Ureter (tissue), 1 donor: Measurements from ENCODE around the gene IGSF21. TPM values are rescaled to one million over a fixed set of nuclear protein-coding genes. Genes with fewer than 3 reads are reported as not detected.
"Not testable (repeated sequence)": the region's sequence is repeated elsewhere in the genome, so short reads cannot be mapped to it uniquely, and the experiment has no call there.

Experiments used
- DNase-seq: peaks from one replicate; pipeline ENCODE4 v3.0.0-alpha.2; 2020; ENCODE audit warnings: low spot score
- total RNA-seq: library from RNA; stranded (reverse); gene quantifications from one replicate; pipeline ENCODE4 v1.2.4, GENCODE V29; 2023
- donor health status: DM: yes; HTN: yes; CAD: no.

The IGSF21 gene
- total RNA-seq, 1 donor from 2014 or later: 6.6 TPM

DNA sequence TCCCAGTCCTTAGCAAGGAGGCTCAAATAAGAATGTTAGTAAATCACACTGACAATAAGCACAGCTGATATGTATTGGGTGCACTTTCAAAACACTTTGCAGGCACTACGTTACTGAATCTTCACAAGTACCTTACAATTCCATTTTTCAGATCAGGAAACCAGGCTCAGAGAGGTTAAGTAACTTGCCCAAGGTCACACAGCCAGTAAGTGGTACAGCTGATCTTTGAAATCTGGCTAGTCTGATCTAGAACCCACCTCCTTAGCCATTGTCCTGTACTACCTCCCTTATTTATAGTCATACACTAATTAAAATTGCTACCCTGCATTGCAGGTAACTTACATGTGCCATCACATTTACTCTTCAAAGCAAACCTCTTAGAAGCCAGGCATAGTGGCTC, 251.0 kb downstream of the IGSF21 start:
- no peak for DNase-seq

DNA sequence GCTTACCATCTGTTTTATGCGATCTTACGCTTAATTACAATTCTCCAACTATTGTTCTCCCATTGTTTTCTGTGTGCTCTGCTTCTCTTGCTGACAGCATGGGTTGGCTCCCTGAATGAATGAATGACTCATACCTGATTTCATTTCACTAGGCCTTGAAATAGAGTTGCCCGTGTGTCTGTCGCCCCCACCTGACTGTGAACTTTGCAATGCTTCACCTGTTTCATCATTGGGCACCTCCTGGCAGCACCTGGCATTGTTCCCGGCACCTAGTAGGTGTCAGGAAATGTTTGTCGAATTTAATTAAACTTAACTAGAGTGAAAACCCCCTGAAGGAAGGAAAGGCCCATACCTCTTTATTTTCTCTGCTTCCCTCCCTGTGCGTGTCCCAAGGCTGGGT, 252.7 kb downstream of the IGSF21 start:
- no peak for DNase-seq

DNA sequence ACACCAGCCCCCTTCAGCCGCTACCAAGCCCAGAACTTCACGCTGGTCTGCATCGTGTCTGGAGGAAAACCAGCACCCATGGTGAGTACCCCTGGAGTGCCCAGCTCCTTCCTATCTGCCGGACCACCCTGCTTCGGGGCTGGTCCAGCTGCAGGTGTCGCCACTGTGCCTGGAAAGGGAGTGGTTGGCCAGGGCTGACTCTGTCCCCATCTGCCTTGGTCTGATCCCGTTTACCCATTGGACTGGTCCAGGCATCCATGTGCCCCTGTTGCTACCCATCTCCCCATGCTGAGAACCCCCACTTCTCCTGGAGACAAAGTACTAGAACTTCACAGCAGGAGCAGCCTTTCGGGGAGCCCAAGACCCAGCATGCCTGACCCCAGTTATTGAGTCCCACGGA, 254.6 kb downstream of the IGSF21 start:
- no peak for DNase-seq

DNA sequence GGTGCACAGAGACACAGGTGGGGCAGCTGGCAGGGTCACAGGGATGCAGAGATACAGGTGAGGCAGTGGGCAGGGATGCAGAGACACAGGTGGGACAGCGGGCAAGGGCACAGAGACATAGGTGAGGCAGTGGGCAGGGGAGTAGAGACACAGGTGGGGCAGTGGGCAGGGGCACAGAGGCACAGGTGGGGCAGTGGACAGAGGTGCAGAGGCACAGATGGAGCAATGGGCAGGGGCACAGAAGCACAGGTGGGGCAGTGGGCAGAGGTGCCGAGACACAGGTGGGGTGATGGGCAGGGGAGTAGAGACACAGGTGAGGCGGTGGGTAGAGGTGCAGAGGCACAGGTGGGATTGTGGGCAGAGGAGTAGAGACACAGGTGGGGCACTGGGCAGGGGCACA, 255.8 kb downstream of the IGSF21 start:
- DNase-seq: no peak

DNA sequence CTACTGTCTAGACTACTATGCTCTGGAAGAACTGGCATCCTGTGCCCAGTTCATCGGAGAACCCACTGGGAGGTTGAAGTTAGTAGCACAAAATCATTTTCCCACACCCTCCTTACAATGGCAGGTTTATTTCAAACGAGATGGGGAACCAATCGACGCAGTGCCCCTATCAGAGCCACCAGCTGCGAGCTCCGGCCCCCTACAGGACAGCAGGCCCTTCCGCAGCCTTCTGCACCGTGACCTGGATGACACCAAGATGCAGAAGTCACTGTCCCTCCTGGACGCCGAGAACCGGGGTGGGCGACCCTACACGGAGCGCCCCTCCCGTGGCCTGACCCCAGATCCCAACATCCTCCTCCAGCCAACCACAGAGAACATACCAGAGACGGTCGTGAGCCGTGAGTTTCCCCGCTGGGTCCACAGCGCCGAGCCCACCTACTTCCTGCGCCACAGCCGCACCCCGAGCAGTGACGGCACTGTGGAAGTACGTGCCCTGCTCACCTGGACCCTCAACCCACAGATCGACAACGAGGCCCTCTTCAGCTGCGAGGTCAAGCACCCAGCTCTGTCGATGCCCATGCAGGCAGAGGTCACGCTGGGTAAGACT, 257.6 kb downstream of the IGSF21 start:
- DNase-seq: no peak

DNA sequence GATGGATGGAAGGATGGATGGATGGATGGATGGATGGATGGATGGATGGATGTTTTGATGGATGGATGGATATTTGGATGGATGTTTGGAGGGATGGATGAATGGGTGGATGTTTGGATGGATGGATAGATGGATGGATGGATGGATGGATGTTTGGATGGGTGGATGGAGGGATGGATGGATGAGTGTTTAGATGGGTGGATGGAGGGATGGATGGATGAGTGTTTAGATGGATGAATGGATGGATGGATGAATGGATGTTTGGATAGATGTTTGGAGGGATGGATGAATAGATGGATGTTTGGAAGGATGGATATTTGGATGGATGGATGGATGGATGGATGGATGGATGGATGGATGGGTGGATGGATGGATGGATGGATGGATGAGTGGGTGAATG, 264.9 kb downstream of the IGSF21 start:
- DNase-seq: not testable (repeated sequence)

DNA sequence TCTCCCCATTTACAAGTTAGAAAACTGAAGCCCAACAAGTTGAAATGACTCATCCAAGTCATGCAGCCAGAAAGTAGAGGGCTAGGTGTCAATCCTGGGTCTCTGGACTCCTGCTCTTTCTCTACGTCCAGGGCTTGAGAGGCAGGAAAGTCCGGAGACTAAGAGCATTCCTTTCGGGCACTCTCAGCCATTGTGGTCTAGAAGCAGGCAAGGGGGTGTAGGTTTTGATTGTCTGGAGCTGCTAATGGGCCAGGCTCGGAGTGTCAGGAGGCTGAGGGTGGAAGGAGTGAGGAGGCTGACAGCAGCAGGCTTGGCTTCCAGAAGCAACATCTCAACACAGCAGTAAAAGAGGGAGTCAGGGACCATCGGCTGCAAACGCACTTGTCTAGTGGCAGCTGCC, 265.6 kb downstream of the IGSF21 start:
- DNase-seq: no peak

DNA sequence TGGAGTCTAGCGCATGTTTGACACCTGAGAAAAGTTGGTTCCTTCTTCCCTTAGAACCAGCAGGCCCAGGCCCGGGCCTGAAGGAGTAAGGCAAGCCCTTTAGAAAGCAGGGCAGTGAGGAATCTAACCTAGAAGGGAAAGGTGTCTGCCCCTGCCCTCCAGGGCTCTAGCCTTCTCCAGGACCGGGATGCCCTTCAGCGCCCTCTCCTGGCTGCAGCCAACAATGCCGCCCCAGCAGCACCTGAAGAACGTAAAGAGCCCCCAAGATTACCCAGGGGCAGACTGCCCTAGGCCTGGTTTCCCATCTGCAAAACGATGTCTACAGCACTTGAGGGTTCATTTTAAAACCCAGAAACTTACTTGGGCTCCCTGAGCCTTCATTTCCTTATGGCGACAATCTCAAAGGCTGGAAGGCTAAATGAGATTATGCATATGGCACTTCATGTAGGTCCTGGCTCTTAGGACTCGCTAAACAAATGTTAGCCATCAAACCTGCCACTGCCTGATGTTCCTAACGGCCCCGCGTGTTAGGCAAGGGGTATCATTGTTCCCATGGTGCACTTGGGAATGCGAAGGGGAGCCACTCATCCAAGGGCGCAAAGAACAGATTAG, 266.4 kb downstream of the IGSF21 start:
- DNase-seq: no peak

DNA sequence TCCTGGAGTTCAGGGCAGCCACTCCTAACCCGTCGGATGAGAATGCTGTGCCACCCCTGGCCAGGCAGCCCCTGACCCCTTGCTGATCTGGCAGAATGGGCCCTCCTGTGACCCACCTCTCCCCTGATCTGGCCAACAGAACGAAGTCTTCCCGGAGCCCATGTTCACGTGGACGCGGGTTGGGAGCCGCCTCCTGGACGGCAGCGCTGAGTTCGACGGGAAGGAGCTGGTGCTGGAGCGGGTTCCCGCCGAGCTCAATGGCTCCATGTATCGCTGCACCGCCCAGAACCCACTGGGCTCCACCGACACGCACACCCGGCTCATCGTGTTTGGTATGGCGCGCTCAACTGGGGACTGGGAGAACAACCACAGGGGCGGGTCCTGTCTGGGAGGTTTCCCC, 269.1 kb downstream of the IGSF21 start:
- DNase-seq: no peak

DNA sequence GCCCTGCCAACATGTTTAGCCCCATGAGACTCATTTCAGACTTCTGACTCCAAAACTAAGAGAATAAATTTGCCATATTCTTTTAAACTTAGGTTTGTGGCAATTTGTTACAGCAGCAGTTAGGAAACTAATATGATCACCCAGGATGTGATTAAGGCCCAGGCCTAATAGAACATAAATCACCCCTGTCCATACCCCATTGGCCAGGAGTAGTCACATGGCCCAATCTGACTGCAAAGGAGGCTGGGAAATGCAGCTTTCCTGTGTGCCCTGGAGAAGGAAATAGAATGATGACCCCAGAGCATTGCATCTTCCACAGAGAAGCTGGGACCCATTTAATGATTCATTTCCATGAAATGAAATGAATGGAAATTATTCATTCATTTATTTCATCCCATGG, 272.7 kb downstream of the IGSF21 start:
- DNase-seq: no peak

DNA sequence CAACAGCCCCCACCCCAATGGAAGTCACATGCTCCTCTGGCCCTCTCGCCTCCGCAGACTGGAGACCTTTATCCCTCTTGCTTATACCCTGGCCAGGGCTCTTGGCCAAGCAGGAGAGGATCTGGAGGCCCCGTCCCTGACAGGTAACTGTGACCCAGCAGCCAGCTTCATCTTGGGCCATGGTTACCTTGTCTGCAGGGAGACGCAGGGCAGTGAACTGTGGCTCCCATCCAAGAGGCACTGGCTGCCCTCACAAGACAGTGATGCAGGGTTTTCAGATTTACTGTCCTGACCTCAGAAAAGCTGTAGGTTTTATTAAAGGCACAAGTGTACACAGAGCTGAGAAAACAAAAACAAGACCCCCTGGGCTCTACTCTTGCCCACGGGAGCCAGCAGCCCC, 276.5 kb downstream of the IGSF21 start:
- DNase-seq: no peak

DNA sequence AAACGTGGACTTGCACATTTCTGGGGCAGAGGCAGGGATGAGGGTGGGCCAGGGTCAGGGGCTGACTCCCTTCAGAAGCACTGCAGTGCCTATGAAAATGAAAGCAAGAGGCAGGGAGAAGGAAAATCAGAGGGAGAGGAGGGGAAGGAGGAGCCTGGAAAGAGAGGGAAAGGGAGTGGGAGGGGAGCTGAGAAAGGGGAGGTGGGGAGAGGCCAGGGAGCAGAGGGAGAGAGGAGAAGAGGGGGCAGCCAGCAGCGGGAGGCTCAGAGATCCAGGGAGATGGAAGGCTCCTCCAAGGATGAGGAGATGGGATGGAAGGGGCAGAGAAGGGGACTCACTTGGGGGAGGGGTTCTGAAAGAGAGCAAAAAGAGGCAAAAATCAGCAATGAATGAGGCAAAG, 276.9 kb downstream of the IGSF21 start:
- no peak for DNase-seq

DNA sequence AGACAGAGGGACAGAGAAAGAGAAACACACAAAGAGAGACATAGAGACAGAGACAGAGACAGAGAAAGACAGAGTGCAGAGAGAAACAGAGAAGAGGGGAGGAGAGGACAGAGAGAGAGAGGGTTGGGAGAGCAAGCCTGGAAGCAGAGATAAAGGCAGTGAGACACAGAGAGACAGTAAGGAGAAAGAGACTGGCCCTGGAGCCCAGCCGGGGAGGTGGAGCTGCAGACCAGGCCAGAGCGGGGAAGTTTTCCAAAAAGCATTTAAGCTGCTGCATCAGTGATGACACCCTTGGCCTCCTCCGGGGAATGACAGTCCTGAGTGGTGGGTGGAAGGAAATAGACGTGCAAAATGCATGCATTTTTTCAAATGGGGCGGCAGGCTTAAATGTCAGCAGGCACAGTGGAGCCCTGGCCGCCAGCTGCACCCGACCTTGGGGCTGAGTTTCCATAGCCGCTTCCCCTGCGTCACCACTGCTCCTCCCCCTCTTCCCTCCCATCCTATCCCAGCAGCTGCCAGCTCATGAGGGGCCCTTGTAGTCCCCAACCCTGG, 277.7 kb downstream of the IGSF21 start:
- DNase-seq: peak; percentile 45

DNA sequence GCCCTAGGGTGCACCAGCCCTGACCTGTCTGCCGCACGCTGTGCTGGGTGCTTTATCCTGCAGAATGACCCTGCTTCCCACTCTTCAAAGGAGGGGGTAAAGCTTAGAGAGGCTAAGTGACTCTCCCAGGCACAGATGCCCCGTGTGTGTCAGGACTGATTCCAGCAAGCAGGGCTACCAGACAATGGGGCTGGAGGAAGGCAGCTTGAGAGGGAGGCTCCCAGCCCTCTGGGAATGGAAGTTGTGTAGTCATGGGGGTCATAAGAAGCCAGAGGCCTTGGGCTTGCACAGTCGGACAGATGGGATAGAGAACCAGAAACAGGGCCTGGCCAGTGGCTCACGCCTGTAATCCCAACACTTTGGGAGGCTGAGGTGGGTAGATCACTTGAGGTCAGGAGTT, 279.0 kb downstream of the IGSF21 start:
- DNase-seq: no peak

DNA sequence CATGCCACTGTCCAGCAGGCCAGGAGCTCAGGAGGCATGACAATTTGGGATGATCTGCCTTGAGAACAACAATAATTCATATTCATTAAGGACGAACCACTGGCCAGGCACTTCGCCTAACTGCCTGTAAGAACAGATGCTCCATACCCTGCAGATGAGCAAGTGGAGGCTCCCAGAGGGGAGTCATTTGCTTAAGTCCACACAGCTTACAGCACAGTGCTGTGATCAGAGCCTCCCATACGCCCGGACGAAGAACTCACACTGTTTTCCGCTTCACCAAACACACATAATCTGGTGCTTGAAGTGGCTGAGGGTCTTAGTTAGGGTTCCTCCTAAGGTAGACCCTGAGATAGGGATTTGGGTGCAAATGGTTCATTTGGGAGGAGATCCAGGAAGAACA, 279.7 kb downstream of the IGSF21 start:
- no peak for DNase-seq

DNA sequence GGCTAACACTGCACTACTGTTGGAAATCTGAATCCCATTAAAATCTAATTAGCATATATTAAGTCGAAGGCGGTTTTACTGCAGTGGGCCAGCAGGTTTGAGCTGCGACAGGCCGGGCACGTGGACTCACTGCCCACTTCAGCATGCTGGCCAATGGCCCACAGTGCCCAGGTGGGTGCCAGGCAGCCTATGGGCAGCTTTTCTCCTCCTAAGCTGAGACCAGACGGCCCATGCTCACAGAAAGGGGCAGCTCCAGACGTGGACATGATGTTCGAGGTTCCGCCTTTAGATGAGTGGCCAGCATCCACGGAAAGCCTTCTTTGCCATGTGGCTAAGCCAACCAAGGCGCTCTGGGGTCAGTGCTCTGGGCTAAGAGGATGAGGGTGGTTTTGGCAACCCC, 283.4 kb downstream of the IGSF21 start:
- DNase-seq: no peak

DNA sequence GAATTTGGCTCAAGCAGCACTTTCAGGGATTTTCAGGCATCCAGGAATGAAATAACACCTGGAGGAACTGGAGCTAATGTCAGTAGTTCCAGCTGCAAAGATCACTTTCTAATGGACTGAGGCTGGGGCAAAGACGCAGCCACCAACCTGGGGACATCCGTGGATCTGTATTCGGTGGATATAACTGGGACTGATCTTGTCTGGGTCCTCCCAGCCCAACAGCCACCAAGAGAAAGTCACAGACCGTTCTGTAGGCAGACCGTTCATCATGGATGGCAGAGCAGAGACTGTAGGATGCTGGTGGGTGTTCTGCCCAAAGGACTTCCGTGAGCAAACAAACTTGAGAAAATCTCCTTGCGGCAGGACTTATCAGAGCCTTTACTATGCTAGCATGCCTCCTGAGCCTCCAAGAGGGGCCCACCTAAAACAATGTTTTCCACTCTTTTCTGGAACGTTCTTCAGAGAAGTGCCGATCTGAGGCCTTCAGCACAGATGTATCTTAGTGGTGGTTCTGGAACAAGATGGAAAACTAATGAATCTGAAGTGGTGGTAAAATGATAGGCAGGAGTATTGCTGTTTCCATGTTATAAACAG, 287.1 kb downstream of the IGSF21 start:
- no peak for DNase-seq

DNA sequence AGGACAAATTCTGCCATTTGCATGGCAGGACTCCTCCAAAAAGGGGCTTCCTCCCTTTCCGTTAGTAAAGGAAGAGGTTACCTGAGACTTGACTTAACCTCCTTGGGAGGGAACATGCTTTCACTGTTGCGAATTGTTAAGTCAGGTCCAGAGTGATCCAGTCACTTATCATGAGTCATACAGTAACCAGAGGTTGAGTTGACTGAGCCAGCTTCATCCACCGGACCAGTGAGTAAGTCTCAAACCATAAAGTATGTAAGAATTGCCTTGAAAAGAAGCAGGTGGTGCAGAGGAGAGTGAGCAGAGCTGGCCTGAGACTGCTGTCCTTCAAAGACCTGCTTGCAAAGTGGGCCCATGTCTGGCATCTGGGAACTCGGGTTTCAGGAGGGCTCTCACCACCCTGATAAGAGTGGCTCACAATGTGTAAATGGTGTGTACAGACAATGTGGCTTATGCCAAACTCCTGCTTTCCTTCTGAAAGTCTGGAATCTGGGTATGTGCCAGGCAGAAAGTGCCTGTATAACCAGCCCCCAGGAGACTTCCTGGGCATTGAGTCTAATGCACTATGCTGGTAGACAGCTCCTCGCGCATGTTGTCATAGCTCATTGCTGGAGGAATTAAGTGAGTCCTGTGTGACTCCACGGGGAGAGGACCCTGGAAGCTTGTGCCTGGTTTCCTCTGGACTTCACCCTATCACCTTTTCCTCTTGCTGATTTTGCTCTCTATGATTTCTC, 288.8 kb downstream of the IGSF21 start:
- no peak for DNase-seq

DNA sequence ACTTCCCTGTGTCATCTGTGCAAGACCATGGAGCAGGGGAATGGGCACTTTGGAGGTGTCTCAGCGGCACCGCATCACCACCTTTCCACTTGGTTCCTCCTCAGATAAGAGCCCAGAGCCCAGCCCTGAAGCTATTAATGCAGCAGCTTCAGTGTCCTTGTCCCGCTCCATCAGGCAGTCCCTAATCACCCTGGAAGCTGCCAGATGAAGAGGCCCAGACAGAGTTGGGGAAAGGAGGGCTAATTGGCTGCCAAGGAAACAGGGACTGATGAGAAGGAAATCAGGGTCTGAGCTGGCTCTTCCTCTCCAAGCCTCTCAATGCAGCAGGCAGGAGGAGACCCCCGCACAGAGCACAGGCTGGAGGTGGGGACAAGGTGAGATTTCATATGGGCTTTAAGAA, 290.0 kb downstream of the IGSF21 start:
- DNase-seq: no peak

DNA sequence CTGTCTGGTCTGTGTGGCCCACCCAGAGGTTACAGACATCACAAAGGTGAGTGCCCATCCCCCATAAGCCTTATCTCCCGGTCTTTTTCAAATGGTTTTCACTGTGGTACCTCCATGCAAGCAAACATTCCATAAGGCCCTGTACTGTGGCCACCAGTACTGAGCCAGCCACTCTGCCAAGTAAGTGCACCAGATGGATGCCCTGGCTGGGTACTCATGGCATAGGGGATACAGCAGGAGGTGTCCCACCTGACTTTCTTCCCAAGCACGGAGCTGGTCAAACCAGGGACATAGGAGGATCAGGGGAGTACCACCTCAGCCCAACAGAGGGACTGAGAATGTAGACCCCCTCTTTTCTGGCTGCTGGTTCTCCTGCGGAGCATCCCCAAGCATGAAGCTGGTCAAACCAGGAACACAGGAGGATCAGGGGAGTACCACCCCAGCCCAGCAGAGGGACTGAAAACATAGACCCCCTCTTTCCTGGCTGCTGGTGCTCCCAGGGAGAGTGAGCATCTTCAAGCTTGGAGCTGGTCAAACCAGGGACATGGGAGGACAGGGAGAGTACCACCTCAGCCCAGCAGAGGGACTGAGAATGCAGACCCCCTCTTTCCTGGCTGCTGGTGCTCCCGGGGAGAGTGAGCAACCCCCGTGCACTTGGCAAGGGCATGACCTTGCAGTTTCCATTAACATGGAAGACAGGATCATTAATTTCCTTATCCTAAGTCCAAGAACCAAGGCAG, 291.4 kb downstream of the IGSF21 start:
- DNase-seq: no peak

DNA sequence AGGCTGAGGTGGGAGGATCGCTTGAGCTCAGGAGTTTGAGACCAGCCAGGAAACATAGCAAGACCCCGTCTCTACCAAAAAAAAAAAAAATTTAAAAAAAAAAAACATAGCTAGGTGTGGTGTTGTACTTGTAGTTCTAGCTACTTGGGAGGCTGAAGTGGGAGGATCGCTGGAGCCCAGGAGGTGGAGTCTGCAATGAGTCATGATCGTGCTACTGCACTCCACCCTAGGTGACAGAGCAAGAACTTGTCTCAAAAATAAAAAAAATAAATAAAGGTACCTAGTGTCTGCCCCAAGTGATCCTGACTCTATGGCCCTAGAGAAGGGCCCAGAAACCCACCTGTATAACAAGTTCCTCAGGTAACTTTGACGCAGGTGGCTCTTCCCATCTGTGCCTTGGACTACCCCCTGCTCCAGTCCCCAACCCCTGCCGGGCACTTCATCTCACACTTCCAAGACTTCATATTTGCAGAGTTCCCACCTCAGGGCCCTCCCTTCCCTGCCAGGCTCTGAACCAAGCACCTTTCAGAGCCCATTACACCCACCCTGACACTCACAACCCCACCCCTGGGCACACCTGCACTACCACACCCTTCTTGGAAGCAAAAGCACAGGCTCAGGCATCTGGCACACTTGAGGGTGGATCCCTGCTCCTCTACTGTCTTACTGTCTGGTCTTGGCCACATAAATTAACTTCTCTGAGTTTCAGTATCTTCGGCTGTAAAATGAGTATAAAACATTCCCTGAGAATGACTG, 292.9 kb downstream of the IGSF21 start:
- no peak for DNase-seq
